Measurements from ENCODE around the gene BARHL2. TPM values are rescaled to one million over a fixed set of nuclear protein-coding genes. Genes with fewer than 3 reads are reported as not detected.

BARHL2 gene
- total RNA-seq, 2 experiments from 2014 or later = not detected

DNA sequence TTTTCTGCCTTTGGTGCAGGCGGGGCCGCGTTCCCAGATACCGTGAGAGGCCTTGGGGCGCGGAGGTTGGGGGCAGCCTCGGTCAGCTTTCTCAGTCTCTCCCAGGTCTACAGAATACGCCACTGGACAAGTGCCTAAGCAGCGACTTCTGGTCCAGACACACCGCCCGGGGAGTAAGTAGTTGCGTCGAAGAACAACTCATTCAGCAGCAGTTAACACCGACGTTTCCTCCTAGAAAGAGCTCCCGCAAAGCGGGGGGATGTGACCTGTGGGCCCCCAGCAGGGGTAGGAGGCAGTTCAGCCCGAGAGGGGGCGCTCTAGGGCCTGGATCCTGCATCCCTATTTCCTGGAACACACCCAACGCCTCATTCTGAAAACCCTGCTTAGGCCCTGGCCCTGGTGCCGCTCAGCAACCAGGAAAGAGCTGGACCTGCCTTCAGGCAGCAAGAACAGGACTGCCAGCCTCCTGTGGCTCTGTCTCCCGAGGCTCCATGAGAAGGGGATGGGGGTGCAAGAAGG, 6.5 kb upstream of the BARHL2 start:
- H3K4me3 Mint-ChIP-seq = peak overlapping the region; percentile 41
- no peak overlapping the region for H3K27ac Mint-ChIP-seq
- intact Hi-C loops (cut with DNase I, micrococcal nuclease) = loop anchor here (2.0 to 10.0 kb wide), 5 partner anchors 239 to 681 kb away; partner anchors contain the start of genes HFM1 (in 1 of the 2) and ZNF644 (in 1 of the 2)
- H3K4me1 Mint-ChIP-seq = peaks cover 57% of the 10 kb centered on the region
- ChIA-PET CTCF (interaction anchor here (0.7 to 1.1 kb wide), 2 partner anchors 9 to 31 kb away, joined by 3 read pairs; no protein-coding TSS in a partner anchor), POLR2A (no interaction called here)
- DNase-seq = peak; percentile 57
- H3K36me3 Mint-ChIP-seq (ENCODE audit: low read depth) = peaks cover 19% of the 10 kb centered on the region
- peak; percentile 28 for ATAC-seq
- peaks cover 92% of the 10 kb centered on the region for H3K27me3 Mint-ChIP-seq
- H3K9me3 Mint-ChIP-seq (ENCODE audit: low read depth) = peaks cover 8% of the 10 kb centered on the region

DNA sequence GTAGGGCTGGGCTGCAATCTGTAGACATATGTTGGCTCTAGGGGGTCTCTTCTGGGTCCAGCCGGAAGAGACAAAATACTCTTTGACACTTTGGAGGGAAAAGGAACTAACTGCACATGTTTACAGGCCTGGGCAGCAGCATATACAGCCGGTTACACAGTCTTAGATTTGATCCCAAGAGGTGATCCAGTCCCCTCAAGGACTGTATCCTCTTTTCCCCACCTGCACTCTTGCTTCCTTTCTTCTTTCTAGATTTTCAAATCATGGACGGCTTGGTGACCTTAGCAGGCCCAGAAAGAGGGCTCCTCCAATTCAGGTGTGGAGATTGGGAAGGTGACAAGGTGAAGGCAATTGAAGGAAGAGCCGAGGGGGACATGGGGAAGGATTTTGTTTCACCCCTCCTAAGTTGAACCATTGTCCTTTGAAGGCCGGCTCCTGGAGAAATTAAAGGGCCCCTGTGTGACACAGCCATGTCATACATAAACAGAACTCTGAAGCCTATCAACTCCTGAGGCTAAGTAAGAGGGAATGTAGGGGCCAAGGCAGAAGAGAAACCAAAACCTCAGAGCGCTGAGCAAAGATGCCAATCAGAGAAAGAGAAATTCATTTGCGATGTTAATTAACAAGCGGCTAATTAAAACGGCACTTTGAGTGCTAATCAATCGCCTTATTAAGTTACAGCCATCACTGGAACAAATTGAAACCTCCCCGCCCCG, 5.9 kb upstream of the BARHL2 start:
- Mint-ChIP-seq H3K27ac (no peak overlapping the region), H3K4me1 (peaks cover 54% of the 10 kb centered on the region)

DNA sequence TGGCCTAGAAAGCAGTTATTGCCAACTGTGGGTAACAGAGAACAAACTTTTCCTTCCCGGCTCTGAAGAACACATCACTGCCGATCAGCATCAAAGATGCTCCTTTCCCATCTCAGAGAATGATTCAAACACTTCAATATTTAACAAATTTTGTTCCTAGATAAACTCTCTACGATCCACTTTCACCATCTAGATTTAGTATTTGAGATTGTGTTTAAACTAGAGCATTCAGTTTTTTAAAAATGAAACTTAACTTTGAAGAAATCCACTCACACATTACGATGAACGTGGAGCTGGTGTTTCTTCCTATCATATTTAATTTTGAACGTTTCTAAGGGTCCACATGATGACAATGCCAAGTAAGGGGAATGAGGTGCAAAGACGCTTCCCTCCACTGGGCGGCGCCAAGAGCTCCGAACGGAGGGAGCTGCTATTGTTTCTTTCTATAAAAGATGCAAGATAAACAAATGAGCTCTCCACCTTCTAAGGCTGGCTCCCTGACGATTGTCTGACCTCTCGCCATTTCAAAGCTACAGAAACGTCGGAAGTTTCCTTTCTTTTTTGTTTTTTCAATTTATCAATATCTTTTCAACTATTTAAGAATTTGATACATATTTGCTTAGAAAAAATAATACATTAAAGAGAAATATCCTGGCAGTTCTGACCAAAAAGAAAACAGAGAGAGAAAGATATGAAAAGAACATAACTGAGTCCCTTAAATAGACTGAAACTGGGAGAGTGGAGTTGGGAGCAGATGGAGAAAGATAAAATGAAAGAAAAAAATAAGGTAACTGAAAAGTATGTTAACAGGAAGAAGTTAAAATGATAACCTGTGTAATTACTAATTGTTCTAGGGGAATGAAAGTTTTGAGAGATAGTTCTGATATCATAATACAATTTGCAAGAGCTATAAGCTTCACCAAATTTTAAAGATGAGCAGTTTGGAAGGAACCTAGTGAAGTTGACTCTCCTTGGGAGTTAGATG, 4.4 kb upstream of the BARHL2 start:
- Mint-ChIP-seq H3K36me3 (ENCODE audit: low read depth) (peaks cover 20% of the 10 kb centered on the region), H3K27ac (no peak overlapping the region), H3K4me1 (peaks cover 56% of the 10 kb centered on the region), H3K9me3 (ENCODE audit: low read depth) (peaks cover 8% of the 10 kb centered on the region), H3K4me3 (no peak overlapping the region), H3K27me3 (peaks cover 81% of the 10 kb centered on the region)
- peak; percentile 78 for DNase-seq
- POLR2A ChIA-PET = interaction anchor here (0.7 kb wide), 1 partner anchor 11 kb away, joined by 4 read pairs; no protein-coding TSS in a partner anchor
- peak; percentile 47 for ATAC-seq
- CTCF ChIA-PET = interaction anchor here (0.6 to 2.3 kb wide), 25 partner anchors 9 to 698 kb away, joined by 3 to 26 read pairs (median 4); no protein-coding TSS in a partner anchor
- intact Hi-C loops (cut with DNase I, micrococcal nuclease) = loop anchor here (1.0 to 10.0 kb wide), 7 partner anchors 113 to 683 kb away; partner anchors contain the start of genes HFM1 (in 1 of the 2) and ZNF644 (in 1 of the 2)

More for the DNA sequence above, 5.9 kb upstream of the BARHL2 start:
- ChIA-PET POLR2A (no interaction called here), CTCF (interaction anchor here (0.5 to 1.8 kb wide), 7 partner anchors 8 to 242 kb away, joined by 3 to 10 read pairs (median 4); no protein-coding TSS in a partner anchor)
- Mint-ChIP-seq H3K9me3 (ENCODE audit: low read depth) (peaks cover 8% of the 10 kb centered on the region), H3K36me3 (ENCODE audit: low read depth) (peaks cover 19% of the 10 kb centered on the region), H3K27me3 (peaks cover 89% of the 10 kb centered on the region), H3K4me3 (peak overlapping the region; percentile 41)
- DNase-seq (no peak), ATAC-seq (no peak)
- intact Hi-C loops (cut with DNase I, micrococcal nuclease) = loop anchor here (2.0 to 10.0 kb wide), 5 partner anchors 239 to 682 kb away; partner anchors contain the start of genes HFM1 (in 1 of the 2) and ZNF644 (in 1 of the 2)

DNA sequence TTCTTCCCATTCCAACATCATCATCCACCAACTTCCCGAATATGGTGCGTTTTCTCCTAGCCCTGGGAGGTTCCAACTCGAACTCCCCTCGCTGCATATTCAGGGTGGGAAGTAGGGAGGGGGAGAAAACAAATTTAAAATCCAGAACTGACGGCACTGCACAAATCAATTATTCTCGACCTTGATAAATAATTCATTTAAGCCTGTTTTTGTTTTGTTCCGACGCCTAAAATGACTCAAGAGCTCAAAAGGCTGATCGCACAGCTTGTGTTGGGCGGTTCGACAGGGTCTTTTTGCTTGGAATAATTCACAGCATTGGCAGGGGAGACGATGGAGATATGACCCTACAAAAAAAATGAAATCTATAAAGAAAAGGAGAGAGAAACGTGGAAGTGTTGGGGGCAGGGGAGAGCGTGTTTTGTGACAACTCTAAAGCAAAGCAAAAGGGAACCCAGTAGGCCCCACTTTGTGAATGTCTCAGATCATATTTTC, 3.1 kb upstream of the BARHL2 start:
- no peak overlapping the region for H3K27ac Mint-ChIP-seq
- H3K4me3 Mint-ChIP-seq = no peak overlapping the region
- DNase-seq (no peak), ATAC-seq (no peak)
- intact Hi-C loops (cut with DNase I, micrococcal nuclease) = loop anchor here (2.0 to 10.0 kb wide), 5 partner anchors 115 to 685 kb away; partner anchors contain the start of genes HFM1 (in 1 of the 2) and ZNF644 (in 1 of the 2)
- POLR2A ChIA-PET = no interaction called here
- H3K4me1 Mint-ChIP-seq = peaks cover 44% of the 10 kb centered on the region
- H3K27me3 Mint-ChIP-seq = peaks cover 79% of the 10 kb centered on the region
- peaks cover 14% of the 10 kb centered on the region for H3K36me3 Mint-ChIP-seq (ENCODE audit: low read depth)
- CTCF ChIA-PET = interaction anchor here (1.0 to 2.3 kb wide), 2 partner anchors 9 to 11 kb away, joined by 5 to 26 read pairs; no protein-coding TSS in a partner anchor
- peaks cover 8% of the 10 kb centered on the region for H3K9me3 Mint-ChIP-seq (ENCODE audit: low read depth)

DNA sequence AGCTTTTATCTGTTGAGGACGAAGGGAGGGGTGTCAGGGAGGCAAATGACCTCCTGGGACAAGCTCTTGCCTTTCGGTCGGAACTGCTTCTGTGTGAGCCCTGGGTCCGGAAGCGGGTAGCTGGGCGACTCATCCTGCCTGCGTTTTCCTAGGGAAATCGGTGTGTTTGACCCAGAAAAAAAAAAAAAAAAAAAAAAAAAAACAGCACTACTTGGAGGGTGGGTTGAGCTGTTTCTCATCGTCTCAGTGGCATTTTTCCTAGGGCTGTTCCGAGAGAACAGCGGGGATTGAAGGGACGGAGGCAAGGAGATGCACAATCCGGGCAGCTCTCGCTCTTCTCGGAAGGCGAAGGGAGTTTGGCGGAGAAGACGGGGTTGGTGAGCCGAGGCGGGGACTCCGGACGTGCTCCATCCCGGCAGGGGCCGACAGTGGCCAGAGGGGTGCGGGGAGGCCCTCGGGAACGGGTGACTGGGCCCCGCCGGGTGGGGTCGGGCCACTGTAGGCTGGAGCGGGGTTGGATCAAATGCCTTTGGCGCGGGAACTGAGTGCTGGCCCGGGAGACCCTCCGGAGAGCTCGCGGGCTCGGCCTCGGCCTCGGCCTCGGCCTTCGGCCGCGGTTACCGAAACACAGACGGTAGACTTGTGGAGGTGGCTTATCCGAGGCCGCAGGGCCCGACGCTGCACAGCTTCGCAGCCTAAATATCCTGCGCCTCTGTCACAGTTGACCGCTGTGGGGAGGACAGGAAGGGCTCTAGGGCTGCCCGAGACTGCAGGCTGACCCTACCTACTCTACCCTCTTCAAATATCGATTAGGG, 2.4 kb upstream of the BARHL2 start:
- POLR2A ChIA-PET = interaction anchor here (0.7 kb wide), 1 partner anchor 118 kb away, joined by 5 read pairs; no protein-coding TSS in a partner anchor
- Mint-ChIP-seq H3K36me3 (ENCODE audit: low read depth) (peaks cover 16% of the 10 kb centered on the region), H3K4me3 (no peak overlapping the region)

GRCh38 chr1:90718411-90719329, 1.6 kb upstream of the BARHL2 start:
- H3K4me3 Mint-ChIP-seq = peak overlapping the region; percentile 54

More for the DNA sequence above, 2.4 kb upstream of the BARHL2 start:
- H3K4me1 Mint-ChIP-seq = peaks cover 40% of the 10 kb centered on the region
- no peak for DNase-seq
- peaks cover 8% of the 10 kb centered on the region for H3K9me3 Mint-ChIP-seq (ENCODE audit: low read depth)
- ATAC-seq = no peak
- peaks cover 77% of the 10 kb centered on the region for H3K27me3 Mint-ChIP-seq
- CTCF ChIA-PET = interaction anchor here (0.8 to 1.1 kb wide), 4 partner anchors 10 to 21 kb away, joined by 3 to 5 read pairs (median 4); no protein-coding TSS in a partner anchor
- intact Hi-C loops (cut with DNase I, micrococcal nuclease) = loop anchor here (1.0 to 10.0 kb wide), 6 partner anchors 12 to 685 kb away; partner anchors contain the start of genes HFM1 (in 1 of the 2) and ZNF644 (in 1 of the 2)
- H3K27ac Mint-ChIP-seq = no peak overlapping the region

GRCh38 chr1:90717665-90718410, 736 bp upstream of the BARHL2 start:
- CTCF ChIA-PET = interaction anchor here (0.6 to 1.7 kb wide), 3 partner anchors 12 to 317 kb away, joined by 3 to 5 read pairs (median 5); no protein-coding TSS in a partner anchor
- ATAC-seq = peak; percentile 24

More at GRCh38 chr1:90718411-90719329, 1.6 kb upstream of the BARHL2 start:
- DNase-seq = peak; percentile 20
- Mint-ChIP-seq H3K27ac (no peak overlapping the region), H3K27me3 (peaks cover 77% of the 10 kb centered on the region), H3K36me3 (ENCODE audit: low read depth) (peaks cover 14% of the 10 kb centered on the region), H3K9me3 (ENCODE audit: low read depth) (peaks cover 7% of the 10 kb centered on the region), H3K4me1 (peaks cover 32% of the 10 kb centered on the region)
- ChIA-PET POLR2A (no interaction called here), CTCF (interaction anchor here (0.6 to 1.1 kb wide), 6 partner anchors 11 to 317 kb away, joined by 3 to 5 read pairs (median 4); no protein-coding TSS in a partner anchor)
- intact Hi-C loops (cut with DNase I, micrococcal nuclease) = loop anchor here in 1 of 2 experiments (1.0 kb wide), 1 partner anchor 11 kb away; no protein-coding TSS in a partner anchor
- ATAC-seq = no peak

GRCh38 chr1:90717356-90717664, 208 bp upstream of the BARHL2 start:
- intact Hi-C loops (cut with DNase I, micrococcal nuclease) = loop anchor here in 1 of 2 experiments (1.0 kb wide), 1 partner anchor 10 kb away; no protein-coding TSS in a partner anchor
- peaks cover 14% of the 10 kb centered on the region for H3K36me3 Mint-ChIP-seq (ENCODE audit: low read depth)
- peaks cover 76% of the 10 kb centered on the region for H3K27me3 Mint-ChIP-seq
- peaks cover 26% of the 10 kb centered on the region for H3K4me1 Mint-ChIP-seq
- ChIA-PET CTCF (interaction anchor here (1.7 kb wide), 1 partner anchor 13 kb away, joined by 5 read pairs; no protein-coding TSS in a partner anchor), POLR2A (no interaction called here)
- H3K9me3 Mint-ChIP-seq (ENCODE audit: low read depth) = peaks cover 7% of the 10 kb centered on the region
- no peak for ATAC-seq
- peak overlapping the region; percentile 53 for H3K4me3 Mint-ChIP-seq
- peak; percentile 19 for DNase-seq
- H3K27ac Mint-ChIP-seq = peak overlapping the region; percentile 47

More at GRCh38 chr1:90717665-90718410, 736 bp upstream of the BARHL2 start:
- Mint-ChIP-seq H3K4me1 (peaks cover 26% of the 10 kb centered on the region), H3K36me3 (ENCODE audit: low read depth) (peaks cover 14% of the 10 kb centered on the region), H3K27ac (no peak overlapping the region), H3K9me3 (ENCODE audit: low read depth) (peaks cover 7% of the 10 kb centered on the region), H3K4me3 (peak overlapping the region; percentile 54), H3K27me3 (peaks cover 76% of the 10 kb centered on the region)
- intact Hi-C loops (cut with DNase I, micrococcal nuclease) = loop anchor here in 1 of 2 experiments (1.0 kb wide), 1 partner anchor 9 kb away; no protein-coding TSS in a partner anchor
- peak; percentile 36 for DNase-seq
- POLR2A ChIA-PET = no interaction called here
